CD4-positive, alpha-beta T cell treated with Interleukin-2 at 100 ng/mL for 4 hours (primary cell): ENCODE data around the gene PKIG.
"Not testable (repeated sequence)": the region's sequence is repeated elsewhere in the genome, so short reads cannot be mapped to it uniquely, and the experiment has no call there.

ENCODE experiments used
- DNase-seq: peaks from one replicate; pipeline ENCODE4 v3.0.0-alpha.2; 2020; ENCODE audit warnings: low spot score

Gene PKIG

DNA sequence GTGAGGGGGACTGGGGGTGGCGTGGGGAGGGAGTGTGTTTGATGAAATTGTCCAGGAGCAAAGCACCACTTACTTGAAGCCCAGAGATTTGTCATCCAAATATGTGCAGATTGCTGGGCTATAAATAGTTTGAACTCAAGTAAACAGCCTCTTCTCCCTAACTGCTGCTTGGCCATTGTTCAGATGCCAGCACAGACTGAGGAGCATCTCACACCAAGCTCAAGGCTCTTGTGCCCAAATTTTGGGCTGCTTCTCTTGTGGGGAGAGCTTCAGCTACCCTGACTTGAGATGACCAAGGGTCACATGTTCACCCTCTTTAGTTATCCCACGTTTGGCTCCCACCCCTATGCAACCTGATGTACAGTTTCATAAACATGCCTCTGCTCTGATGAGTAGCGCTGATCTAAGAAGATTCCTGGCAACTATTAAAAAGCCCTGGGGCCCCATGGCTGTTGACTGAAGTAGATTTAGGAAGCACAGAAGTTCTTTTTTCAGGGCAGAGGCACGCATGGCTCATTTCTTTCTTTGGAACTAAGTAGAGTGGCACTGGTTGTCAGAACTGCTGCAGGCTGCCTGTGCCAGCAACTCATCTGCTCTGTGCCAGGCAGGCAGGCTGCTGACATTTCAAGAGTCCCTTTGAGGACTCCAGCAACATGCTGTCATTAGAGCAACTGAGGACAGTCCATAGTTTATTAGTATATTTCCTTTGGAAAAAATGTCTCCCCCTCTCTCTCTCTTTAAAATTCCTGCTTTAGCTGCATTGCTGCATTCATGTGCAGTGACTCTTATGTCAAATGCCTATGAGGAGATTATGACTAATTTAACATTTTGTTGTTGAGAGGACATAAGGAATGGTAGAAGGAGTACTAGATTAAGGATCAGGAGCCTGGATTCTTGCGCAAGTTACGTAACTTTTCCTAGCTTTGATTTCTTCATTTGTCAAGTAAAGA lies 9.6 kb upstream of the PKIG start:
- DNase-seq = no peak

DNA sequence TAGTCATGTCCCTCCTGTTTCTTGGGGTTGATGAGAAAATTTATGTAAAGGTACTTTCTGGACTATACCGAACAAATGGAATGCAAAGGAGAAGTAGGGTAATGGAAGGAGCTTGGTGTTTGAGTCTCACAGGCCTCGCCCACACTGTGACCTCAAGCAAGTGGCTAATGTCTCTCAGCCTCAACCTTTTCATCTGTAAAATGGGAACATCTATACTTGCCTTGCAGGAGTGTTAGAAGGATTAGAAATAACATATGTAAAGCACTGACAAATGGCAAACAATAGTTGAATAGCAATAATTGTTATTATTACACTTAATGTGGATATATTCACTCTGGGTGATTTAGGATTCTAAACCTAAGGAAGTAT lies 8.9 kb upstream of the PKIG start:
- no peak for DNase-seq

DNA sequence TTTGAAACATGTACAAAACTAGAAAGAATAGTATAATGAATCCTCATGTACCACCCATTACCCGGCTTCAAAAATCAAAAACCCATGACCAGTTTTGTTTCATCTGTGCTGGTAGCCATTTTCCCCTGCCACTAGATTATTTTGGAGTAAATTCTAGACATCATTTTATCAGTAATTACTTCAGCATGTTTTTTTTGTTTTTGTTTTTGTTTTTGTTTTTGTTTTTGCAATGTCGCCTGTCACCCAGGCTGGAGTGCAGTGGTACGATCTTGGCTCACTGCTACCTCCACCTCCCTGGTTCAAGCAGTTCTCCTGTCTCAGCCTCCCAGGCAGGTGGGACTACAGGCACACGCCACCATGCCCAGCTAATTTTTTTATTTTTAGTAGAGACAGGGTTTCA lies 8.0 kb upstream of the PKIG start:
- no peak for DNase-seq

DNA sequence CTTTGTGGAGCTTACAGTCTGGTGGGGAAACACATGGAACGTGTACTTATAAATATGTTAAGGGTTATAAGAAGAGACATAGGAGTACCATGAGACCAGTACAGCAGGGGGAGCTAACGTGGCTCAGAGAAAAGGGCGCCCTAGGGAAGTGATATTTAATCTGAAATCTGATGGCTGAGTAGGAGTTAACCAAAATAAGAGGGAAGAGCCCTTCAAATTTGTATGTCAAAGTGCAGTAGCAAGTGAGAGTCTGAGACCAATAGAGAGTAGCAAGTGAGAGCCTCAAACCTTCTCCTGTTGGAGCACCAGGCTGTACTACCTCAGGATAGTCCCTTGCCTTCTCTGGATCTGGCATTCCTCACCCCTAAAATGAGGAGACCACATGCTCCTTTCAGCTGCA lies 6.1 kb upstream of the PKIG start:
- DNase-seq = no peak

DNA sequence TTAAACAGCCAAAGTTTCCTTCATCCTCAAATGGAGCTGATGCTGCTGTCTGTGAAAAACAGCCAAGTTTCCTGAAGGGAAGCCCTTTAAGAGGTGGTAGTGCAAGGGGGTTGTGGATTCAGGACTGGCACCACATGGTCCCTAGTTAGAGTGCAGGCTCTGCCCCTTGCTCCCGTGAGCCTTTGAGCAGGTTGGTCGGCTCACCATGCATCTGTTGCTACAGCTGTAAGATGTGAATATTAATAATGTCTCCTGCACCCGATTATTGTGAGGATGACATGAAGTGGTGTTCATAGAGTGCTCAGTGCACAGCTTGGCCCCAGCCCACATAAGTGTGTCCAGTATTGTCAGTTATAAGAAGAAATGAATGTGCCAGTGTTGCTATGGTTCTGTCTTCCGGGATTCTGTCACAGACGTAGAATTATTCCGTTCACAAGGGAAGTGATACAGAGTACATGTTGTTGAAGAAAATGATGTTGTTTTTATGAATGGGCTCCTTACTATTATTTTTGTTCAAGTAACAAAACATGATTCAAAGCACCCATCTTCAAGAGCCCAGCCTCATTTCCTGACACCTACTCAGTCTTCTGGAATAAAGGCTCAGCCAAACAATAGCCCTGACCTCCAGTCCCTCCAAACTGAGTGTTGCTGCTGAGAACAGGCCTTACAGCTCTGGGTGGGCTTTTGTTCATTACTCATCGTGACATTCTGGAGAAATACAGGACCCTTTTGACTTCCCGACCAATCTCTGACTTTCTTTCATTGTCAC lies 2.9 kb upstream of the PKIG start:
- no peak for DNase-seq

DNA sequence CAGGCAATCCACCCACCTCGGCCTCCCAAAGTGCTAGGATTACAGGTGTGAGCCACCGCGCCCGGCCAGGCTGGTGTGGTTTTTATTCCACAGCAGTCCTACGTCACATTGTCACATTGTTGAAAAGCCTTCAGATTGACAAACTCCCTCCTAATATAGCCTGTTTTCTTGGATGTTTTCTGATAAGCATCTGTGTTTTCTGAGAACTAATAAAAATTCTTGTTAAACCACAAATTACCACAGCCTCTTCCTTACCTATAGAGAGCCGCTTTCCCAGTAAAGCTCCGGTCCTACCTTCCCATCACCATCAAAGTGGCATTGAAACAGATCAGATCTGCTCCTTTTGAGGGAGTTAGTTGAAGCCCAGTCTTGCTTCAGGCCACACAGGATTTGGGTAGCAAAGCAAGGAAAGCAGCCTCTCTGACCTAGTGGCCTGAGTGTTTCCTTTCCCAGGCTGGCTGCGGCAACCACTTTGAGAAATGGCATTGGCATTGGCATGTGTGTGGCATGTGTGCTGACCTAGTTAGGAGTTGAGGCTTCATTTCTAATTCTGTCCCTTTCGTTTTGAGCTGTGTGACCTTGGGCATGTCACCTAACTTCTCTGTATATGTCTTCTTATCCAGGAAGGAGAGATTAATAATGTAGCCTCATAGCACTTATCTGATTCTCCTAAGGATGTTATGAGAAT lies 1.7 kb upstream of the PKIG start:
- DNase-seq = no peak

DNA sequence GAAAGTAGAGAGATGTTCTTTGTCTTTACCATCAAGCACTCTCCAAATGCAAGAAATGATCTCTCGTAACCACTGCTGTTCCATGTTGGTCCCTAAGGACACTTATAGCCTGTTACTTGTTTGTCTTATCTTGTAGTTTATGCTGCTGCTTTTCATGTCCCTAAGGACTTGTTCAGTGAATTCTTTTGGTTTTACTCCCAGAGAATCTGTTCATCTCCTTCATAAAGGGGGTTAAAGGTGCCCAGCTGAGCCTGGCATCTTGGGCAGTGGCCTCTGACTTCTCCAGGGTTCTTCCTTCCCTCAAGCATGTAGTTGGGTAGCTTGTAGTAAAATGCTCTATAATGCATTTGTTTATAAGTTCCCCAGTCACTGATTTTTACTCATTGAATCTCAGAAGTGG lies 864 bp upstream of the PKIG start:
- no peak for DNase-seq

DNA sequence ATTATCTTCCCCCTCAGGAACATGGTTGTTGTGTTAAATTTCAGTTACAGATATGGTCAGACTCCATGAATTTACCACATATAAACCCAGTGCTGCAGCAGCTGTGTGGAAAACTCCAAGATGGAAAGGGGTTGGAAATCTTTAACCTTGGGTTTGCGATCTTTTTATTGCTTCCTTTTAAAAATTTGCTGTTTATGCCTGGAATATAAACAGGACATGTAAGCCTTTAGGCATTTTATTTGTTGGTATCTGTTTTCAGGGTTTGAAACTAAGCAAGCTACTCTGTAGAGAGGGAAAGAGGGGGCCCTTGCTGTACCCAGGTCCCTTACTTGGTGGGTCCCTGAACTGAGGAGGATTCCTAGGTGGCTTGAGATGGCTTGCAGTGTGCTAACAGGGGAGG lies 778 bp downstream of the PKIG start:
- no peak for DNase-seq

DNA sequence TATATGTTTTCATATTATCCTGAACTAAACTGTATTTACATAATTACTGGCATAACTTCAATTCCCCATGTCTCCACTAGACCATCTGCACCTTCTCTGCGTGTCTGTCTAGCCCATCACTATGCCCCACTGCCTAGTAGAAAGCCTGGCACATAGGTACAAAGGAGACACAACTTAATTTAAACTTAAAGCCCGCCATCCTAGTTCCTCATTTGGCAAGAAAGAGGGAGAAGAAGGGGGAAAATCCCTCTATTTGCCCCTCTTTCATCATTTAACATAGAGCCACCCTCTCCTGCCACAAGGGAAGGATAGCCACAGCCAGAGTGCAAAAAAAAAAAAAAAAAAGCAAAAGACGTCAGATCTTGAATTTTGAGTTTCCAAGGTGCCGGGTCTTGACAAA lies 1.8 kb downstream of the PKIG start:
- DNase-seq = no peak

DNA sequence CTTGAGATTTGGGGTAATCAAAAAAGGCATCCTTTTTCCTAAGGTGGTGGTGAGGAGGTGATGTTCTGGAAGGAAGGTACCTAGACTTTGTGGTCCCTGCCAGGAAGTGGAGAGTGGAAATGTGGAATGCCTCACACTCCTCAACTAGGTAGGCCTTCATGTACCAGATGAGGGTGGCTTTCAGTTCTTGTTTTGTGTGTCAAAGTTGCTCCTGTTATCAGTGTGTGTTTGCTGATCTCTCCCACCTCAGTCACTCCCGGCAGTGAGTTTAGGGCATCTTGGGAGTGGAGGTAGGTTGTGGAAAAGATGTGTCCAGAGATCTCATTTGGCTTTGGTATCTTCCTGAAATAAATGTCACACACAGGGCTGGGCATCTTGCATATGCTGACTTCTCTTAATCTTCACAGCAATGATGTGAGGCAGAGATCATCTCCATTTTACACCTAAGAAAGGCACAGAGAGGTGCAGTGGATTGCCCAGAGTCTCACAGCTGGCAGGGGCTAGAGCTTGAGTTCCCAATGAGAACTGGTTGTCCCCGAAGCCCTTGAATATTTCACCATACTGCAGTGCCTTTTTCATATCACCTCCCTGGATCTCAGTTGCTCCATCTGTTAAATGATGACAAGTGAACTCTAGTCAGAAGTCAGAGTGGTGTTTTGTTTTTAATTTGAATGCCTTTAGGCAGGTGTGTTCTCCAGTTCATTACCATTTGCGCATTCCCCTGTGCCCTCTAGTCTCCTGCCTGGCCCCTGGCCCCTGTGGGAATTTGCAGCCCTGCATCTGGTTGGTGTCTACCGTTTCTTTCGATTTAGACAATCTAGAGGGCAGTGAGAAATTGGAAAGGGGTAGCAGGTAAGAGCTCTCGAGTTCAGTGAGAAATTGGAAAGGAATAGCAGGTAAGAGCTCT lies 2.9 kb downstream of the PKIG start:
- no peak for DNase-seq

DNA sequence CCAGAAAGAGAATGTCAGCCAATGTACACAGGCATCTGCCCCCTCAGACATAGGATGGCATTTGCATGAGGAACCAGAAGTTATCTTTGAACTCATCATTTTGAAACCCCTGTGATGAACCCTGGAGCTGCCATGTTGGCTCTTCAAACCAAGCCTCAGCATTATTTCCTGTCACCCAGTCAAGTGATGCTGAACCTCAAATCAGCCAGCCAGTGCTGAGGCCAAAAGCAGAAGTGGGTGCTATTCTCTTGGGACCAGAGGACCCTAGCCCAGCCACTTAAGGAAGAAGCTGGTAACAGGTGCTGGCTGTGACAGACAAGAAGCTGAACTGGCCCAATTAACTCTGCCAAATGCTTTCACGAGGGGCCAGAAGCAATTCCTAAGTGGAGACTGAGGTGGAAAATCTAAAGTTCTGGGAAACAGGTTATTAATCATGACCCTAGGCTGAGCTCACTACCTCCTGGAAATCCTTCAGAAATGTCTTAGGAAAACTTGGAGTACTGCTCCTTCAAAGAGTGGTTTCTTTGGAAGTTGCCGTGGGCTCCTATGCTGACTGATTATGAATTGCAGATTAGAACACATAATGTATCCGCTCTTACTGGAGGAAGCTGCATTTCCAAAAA lies 4.0 kb downstream of the PKIG start:
- no peak for DNase-seq

DNA sequence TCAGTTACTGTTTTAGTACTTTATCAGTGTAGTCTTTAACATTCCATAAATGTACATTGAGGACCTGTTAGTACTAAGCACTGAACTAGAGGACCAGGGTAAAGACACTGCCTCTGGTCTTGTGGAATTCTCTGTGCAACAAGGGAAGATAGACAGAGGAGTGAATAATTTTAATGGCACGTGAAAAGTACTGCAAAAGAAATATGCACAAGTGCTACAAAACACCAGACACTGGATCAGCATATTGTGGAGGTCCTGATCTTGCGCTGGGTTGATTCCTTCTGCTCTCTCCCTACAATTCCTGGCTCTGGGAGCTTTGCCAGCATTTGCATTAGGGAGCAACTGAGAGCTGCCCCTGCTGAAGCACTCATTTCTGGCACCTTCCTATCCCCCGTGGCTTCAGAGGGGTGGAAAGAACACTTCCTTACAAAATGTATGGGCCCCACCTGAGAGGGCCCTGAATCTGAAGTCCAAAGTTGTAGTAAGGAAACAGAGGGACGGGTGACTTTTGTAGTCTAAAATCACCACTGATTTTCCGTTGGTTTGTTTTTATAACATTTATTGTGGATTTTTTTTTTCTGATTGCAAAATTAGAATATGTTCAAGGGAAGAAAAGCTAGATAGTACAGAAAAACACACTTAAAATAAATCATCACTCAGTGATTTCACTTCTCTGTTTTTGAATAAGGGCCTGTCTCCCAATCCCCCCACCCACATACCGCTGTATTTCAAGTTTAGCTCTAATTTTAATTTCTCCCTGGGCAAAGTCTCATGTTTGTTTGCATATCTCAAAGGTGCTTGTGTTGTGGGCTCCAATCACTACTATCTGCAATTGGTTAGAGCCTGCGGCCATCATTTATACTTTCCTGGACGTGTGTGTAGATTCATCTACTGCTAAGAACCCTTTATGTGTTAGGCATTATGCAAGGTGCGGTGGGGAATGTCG lies 4.9 kb downstream of the PKIG start:
- no peak for DNase-seq

DNA sequence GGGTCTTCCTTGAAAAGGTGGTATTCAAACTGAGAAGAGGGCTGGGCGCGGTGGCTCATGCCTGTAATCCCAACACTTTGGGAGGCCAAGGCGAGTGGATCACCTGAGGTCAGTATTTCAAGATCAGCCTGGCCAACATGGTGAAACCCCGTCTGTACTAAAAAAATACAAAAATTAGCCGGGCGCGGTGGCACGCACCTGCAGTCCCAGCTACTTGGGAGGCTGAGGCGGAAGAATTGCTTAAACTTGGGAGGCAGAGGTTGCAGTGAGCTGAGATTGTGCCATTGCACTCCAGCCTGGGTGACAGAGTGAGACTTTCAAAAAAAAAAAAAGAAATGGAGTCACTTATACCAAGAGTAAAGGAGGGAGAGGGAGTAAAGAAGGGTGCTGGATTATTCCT lies 5.9 kb downstream of the PKIG start:
- not testable (repeated sequence) for DNase-seq

DNA sequence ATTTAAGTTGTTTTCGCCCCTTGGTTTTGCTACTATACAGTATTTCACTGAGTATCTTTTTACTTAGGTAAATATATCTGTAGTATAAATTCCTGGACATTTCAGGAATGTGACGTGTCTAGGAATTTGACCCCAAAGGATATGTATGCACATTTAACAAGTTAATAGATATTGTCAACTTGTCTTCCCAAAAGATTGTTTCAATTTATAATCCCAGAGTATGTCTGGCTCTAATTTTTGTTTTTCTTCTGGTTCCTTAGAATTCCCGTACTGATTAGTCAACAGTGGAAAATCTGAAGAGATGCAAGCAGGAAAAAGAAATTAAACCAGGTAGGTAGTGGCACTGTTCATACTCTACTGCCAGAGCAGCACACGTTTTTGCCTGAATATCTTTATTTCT lies 7.2 kb downstream of the PKIG start:
- no peak for DNase-seq

DNA sequence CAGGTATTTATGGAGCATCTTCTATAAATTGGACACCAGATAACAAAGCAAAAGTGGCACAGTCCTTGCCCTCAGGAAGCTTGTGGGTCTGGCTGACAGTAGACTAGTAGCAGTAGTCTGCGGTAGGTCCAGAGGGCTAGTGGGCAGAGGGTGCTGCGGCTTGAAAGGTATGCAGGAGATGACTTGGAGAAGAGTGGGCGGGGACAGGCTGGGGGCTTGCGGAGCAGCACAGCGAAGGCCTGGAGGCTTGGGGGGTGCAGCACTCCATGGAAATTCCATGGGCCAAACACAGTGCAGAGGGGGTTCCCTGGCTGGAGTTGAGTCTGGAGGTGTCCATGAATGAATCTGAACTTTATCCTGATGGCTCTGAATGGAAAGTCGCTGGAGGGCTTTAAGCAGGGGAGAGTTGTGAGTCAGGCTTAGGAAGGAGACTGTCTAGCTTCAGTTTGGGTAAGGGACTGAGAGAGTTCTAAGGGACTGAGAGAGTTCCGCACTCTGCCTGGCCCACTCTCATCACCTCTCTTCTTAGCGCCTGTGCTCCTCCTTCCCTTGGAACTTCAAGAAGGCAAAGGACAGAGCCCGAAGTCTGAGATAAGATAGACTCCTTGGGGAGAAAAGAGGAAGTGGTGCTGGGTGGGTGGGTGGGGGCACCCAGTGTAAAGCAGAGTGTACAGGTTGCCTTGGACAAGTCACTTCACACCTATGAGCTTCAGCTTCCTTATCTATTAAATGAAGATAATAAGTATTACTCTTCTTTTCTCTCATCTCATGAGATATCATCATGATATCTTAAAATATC lies 8.8 kb downstream of the PKIG start:
- no peak for DNase-seq

DNA sequence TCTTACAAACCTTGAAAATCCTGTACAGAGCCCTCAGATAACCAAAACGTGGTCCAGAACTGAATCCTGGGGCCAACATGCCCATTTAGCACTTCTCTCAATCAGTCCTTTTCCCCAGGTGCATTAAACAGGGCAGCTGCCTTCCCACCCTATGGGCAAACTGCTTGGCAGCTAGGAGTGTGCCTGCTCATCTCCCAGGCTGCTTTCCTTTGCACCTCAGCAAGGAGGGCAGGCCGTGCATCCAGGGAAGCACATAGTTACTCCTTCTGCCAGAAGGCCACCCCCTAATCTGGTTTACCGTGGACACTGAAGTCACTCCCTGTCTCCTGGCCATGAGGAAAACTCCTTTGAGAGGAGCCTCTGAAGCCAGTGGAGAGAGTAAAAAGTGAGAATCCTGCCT lies 10.0 kb downstream of the PKIG start:
- DNase-seq = no peak

DNA sequence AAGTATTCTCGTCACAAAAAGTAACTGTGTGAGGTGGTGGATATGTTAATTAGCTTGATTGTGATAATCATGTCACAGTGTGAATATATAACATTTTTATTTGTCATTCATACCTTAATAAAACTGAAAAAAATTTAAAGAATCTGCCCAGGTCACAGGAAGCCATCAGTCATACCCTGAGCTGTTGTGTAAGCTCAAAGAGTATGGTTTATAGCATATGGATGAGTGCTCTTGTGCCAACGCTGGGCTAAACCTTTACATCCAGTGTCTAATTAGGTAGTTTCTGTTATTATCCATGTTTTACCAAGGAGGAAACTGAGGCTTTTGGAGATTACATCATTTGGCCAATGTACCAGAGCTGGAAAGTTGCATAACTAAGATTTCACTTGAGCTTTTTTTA lies 11.4 kb downstream of the PKIG start:
- no peak for DNase-seq

DNA sequence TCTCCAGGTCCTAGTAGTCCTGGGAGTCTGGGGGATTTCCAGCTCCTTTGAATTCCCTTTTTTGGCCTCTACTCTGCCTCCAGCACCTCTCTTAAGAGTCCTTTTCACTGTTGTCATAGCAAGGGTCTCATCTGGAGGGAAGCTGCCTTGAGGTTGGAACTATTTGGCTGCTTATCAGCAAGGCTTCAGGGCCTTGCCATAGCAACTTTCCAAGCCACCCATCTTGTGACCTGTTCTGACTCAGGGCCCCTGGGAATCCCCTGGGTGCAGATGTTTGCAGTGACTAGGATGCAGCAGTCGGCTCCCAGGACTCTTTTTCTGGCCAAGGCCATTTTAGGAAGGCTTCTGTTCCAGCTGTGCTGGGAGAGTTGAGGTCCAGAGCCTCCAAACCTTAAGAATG lies 12.4 kb downstream of the PKIG start:
- no peak for DNase-seq

DNA sequence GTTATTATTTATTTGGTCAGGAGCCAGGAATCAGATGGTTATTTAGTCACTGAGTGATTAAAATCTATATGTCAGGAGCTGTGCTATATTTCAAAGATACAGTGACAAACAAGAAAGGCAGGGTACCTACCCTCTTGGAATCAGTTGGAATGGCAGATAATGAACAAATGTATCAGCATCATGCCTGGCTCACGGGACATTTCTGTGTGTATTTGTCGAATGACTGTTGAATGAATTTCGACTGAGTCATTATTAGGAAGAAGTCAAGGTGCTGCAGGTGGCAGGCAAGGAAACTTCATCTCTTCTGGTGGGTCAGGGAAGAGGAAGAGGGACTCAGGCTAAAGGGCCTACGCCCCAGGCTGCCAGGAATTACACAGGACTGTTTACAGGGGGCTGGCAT lies 13.6 kb downstream of the PKIG start:
- DNase-seq = no peak
